GM12878 (cell line): ENCODE measurements around the gene KIF2A. TPM values are rescaled to one million over a fixed set of nuclear protein-coding genes. Genes with fewer than 3 reads are reported as not detected.

Source experiments
- ATAC-seq: fragments of 200-7000 bp; cut with Tn5 transposase; 3 replicates; pipeline ENCODE4 v1.9.1; 2020; ENCODE audit warnings: mild to moderate bottlenecking, moderate library complexity
- BruUV-seq: library from RNA; stranded (reverse); fragments of 400-500 nt; replicated peaks from 2 replicates; lab custom pipeline; 2021; lab: Mats Ljungman, UMichigan
- CTCF ChIA-PET: fragments of 300-600 bp; sonication (Branson Sonifier 250); formaldehyde crosslinking; extraction: SDS; loops from one replicate; lab custom pipeline; 2021; ENCODE audit warnings: inconsistent platforms; lab: Yijun Ruan, JAX
- POLR2A ChIA-PET: fragments of 350-600 bp; formaldehyde crosslinking; extraction: SDS; loops from one replicate; lab custom pipeline; 2021; ENCODE audit warnings: inconsistent platforms; lab: Charles Lee
- RAD21 ChIA-PET: fragments of 300-600 bp; sonication (Branson Sonifier 250); formaldehyde crosslinking; loops from one replicate; lab custom pipeline; 2023; ENCODE audit warnings: antibody characterized with exemption; ENCODE audit not compliant: unreplicated experiment; lab: Charles Lee
- SMC1A ChIA-PET: fragments of 300-600 bp; sonication (Branson Sonifier 250); formaldehyde crosslinking; loops from one replicate; lab custom pipeline; 2023; ENCODE audit not compliant: unreplicated experiment, uncharacterized antibody; lab: Charles Lee
- DNase-seq: peaks from one replicate; pipeline ENCODE4 v3.0.0-alpha.2; 2011; ENCODE audit warnings: low read depth, low spot score
- FAIRE-seq: peaks from 3 replicates; lab custom pipeline; 2011; peaks lifted over from hg19 to GRCh38; lab: Jason Lieb, UNC
- H2AFZ ChIP-seq: 2 replicates; pipeline ENCODE4 v1.6.0; 2011; ENCODE audit warnings: low read depth, low read length, control low read depth; ENCODE audit not compliant: control insufficient read depth
- H3K27ac ChIP-seq: 2 replicates; pipeline ENCODE4 v1.5.1; 2011; ENCODE audit warnings: control low read depth; ENCODE audit not compliant: control insufficient read depth, insufficient read depth
- H3K27me3 ChIP-seq, 2 experiments: replicated peaks in 1 of 2; 2 replicates each; pipeline versions ENCODE4 v1.6.0 to v1.6.1; 2011; ENCODE audit warnings: low read length in 1 of 2; ENCODE audit not compliant: control insufficient read depth in 2 of 2, insufficient read depth in 2 of 2
- H3K36me3 ChIP-seq, 2 experiments: 2 replicates each; pipeline ENCODE4 v1.5.1; 2011; ENCODE audit warnings: low read length in 1 of 2; ENCODE audit not compliant: control insufficient read depth in 2 of 2, insufficient read depth in 2 of 2
- H3K4me1 ChIP-seq: 2 replicates; pipeline ENCODE4 v1.6.1; 2011; ENCODE audit warnings: mild to moderate bottlenecking, low read length, moderate library complexity, mixed read lengths; ENCODE audit not compliant: control insufficient read depth, insufficient read depth
- H3K4me2 ChIP-seq: 2 replicates; pipeline ENCODE4 v1.6.0; 2011; ENCODE audit warnings: control low read depth; ENCODE audit not compliant: control insufficient read depth, insufficient read depth
- H3K4me3 ChIP-seq: fragments of 200-600 bp; sonication (generic); 2 replicates; pipeline ENCODE4 v1.5.1; 2016
- H3K79me2 ChIP-seq: 2 replicates; pipeline ENCODE4 v1.6.0; 2011; ENCODE audit warnings: low read length; ENCODE audit not compliant: control insufficient read depth, insufficient read depth
- H3K9ac ChIP-seq: 2 replicates; pipeline ENCODE4 v1.8.0; 2011; ENCODE audit warnings: low read length, control low read depth, mixed read lengths; ENCODE audit not compliant: control insufficient read depth, insufficient read depth
- H3K9me3 ChIP-seq: replicated peaks from 3 replicates; pipeline ENCODE4 v1.5.1; 2011; ENCODE audit warnings: mild to moderate bottlenecking, low read length; ENCODE audit not compliant: control insufficient read depth, insufficient read depth
- H4K20me1 ChIP-seq: 2 replicates; pipeline ENCODE4 v1.6.0; 2011; ENCODE audit not compliant: control insufficient read depth, insufficient read depth
- CREM ChIP-seq: IDR thresholded peaks from 2 replicates; pipeline ENCODE4 v1.6.1; 2014; ENCODE audit warnings: antibody characterized with exemption, low read depth
- EGR1 ChIP-seq, 2 experiments: IDR thresholded peaks; 1 replicate in 1 of 2; 2 replicates in 1 of 2; pipeline ENCODE4 v1.6.1; 2011 to 2012; ENCODE audit warnings: low read depth in 2 of 2, low read length in 2 of 2, borderline replicate concordance in 1 of 2, mild to moderate bottlenecking in 1 of 2, moderate library complexity in 1 of 2
- IKZF2 ChIP-seq, 2 experiments: fragments of 450-650 bp; IDR thresholded peaks; 2 replicates each; pipeline ENCODE4 v1.6.1; 2017; ENCODE audit warnings: mild to moderate bottlenecking in 2 of 2, moderate library complexity in 2 of 2
- MEF2B ChIP-seq: fragments of 450-650 bp; IDR thresholded peaks from 2 replicates; pipeline ENCODE4 v1.6.1; 2018; ENCODE audit warnings: mild to moderate bottlenecking, moderate library complexity; ENCODE audit not compliant: partially characterized antibody, poor library complexity, severe bottlenecking
- MXI1 ChIP-seq: fragments of 150-350 bp; IDR thresholded peaks from 2 replicates; pipeline ENCODE4 v1.6.1; 2011; ENCODE audit warnings: low read depth, mild to moderate bottlenecking, inconsistent platforms, low read length, improper control_type of control experiment
- NKRF ChIP-seq: fragments of 450-650 bp; conservative IDR thresholded peaks from 2 replicates; pipeline ENCODE4 v1.6.1; 2017; ENCODE audit warnings: mild to moderate bottlenecking, moderate library complexity
- RELB ChIP-seq: fragments of 450-650 bp; IDR thresholded peaks from 2 replicates; pipeline ENCODE4 v1.6.1; 2017; ENCODE audit warnings: low read depth, mild to moderate bottlenecking, moderate library complexity
- RUNX3 ChIP-seq: IDR thresholded peaks from 2 replicates; pipeline ENCODE4 v1.6.1; 2012; ENCODE audit warnings: low read length, inconsistent platforms
- SIN3A ChIP-seq: IDR thresholded peaks from 2 replicates; pipeline ENCODE4 v1.6.1; 2012; ENCODE audit warnings: low read depth, low read length, improper control_type of control experiment
- SKIL ChIP-seq: fragments of 450-650 bp; IDR thresholded peaks from 2 replicates; pipeline ENCODE4 v1.6.1; 2017; ENCODE audit warnings: mild to moderate bottlenecking, low read depth, inconsistent platforms; ENCODE audit not compliant: poor library complexity, severe bottlenecking
- SUPT20H ChIP-seq: IDR thresholded peaks from 2 replicates; pipeline ENCODE4 v1.6.1; 2011; ENCODE audit warnings: low read depth, mild to moderate bottlenecking, low read length, moderate library complexity, borderline replicate concordance; ENCODE audit not compliant: control insufficient read depth
- TBL1XR1 ChIP-seq: IDR thresholded peaks from 2 replicates; pipeline ENCODE4 v1.6.1; 2012; ENCODE audit warnings: low read depth, low read length, improper control_type of control experiment
- TCF12 ChIP-seq: IDR thresholded peaks from 2 replicates; pipeline ENCODE4 v1.6.1; 2011; ENCODE audit warnings: low read depth, mild to moderate bottlenecking, low read length
- YY1 ChIP-seq: IDR thresholded peaks from 2 replicates; pipeline ENCODE4 v1.6.1; 2011; ENCODE audit warnings: low read depth, mild to moderate bottlenecking, low read length
- ZNF384 ChIP-seq: IDR thresholded peaks from 2 replicates; pipeline ENCODE4 v1.6.1; 2012; ENCODE audit warnings: low read depth, mild to moderate bottlenecking, low read length, improper control_type of control experiment, borderline replicate concordance
- WGBS: methylation state at CpG from one replicate; pipeline ENCODE4 v1.1.6; 2016; ENCODE audit warnings: low lambda C conversion rate; ENCODE audit not compliant: insufficient replicate concordance, insufficient coverage; ENCODE audit errors: missing lambda C conversion rate; 5-methylcytosine and 5-hydroxymethylcytosine counted together
- in situ Hi-C: fragments of 300-500 bp; cut with MboI; formaldehyde crosslinking; loops from 9 replicates; pipeline ENCODE4 v1.14.3; 2018; ENCODE audit warnings: mixed read lengths
- intact Hi-C: fragments of 100-400 bp; cut with micrococcal nuclease; formaldehyde crosslinking; loops from one replicate; pipeline ENCODE4 v1.14.2; 2022; ENCODE audit not compliant: unreplicated experiment
- polyA plus RNA-seq, 11 experiments: library from polyadenylated mRNA; depleted of rRNA in 4 of 11; unstranded in 6 of 11; stranded (reverse) in 5 of 11; fragments of >200 nt; fragmentation: Nextera tagmentation in 4 of 11; fragmentation: Illumina TruSeq in 1 of 11; extraction: Ambion mirVana in 4 of 11; extraction: Trizol in 1 of 11; gene quantifications; 1 replicate in 1 of 11; 2 replicates in 10 of 11; pipeline versions ENCODE4 v1.2.1 to v1.2.3, GENCODE V29; 2011 to 2016; ENCODE audit warnings: inconsistent platforms in 2 of 11, missing spikeins in 2 of 11, low read depth in 1 of 11
- total RNA-seq, 4 experiments: library from RNA; depleted of rRNA in 3 of 4; stranded (reverse); fragments of >200 nt in 3 of 4; fragmentation: Illumina TruSeq in 1 of 4; extraction: Trizol in 1 of 4; gene quantifications; 2 replicates each; pipeline versions ENCODE4 v1.2.1 to v1.2.3, GENCODE V29; 2013 to 2021

KIF2A gene
- total and polyA plus RNA-seq, 10 of the 15 experiments (the other 5 are each of a cell fraction or from before 2014, with no cell fraction given): 35.9 to 124 (median 80.1) TPM

GRCh38 chr5:62306896-62307689 lies 1.1 kb downstream of the KIF2A start:
- Histone ChIP-seq H3K9ac (peak overlapping the region; percentile 66), H3K27me3 (no peaks in the 10 kb centered on the region), H3K4me3 (peak overlapping the region; percentile 93), H3K9me3 (no peaks in the 10 kb centered on the region), H3K36me3 (peaks cover 0 to 4% of the 10 kb centered on the region in 2 experiments; a peak in 1 of 4 replicates), H3K79me2 (peaks cover 60% of the 10 kb centered on the region), H3K27ac (peak overlapping the region; percentile 67), H3K4me1 (peaks cover 9% of the 10 kb centered on the region), H2AFZ (peak overlapping the region; percentile 37), H3K4me2 (peak overlapping the region; percentile 73), H4K20me1 (no peaks in the 10 kb centered on the region; the same call in 1 of the 2 replicates)
- SMC1A ChIA-PET: interaction anchor here (0.6 to 4.1 kb wide), 10 partner anchors 11 to 96 kb away, joined by 3 to 30 read pairs (median 9); partner anchors contain the start of gene DIMT1
- ATAC-seq (peak; percentile 35), FAIRE-seq (no peak), DNase-seq (no peak)
- intact Hi-C loops: loop anchor here (2.0 to 5.0 kb wide), 4 partner anchors 40 to 95 kb away; partner anchors contain the start of gene DIMT1
- POLR2A ChIA-PET: interaction anchor here (0.6 to 3.2 kb wide), 9 partner anchors 9 to 99 kb away, joined by 3 to 17 read pairs (median 4); no protein-coding TSS in a partner anchor
- BruUV-seq: TSS peak; percentile 55
- in situ Hi-C loops: no loop called here
- under 1% methylated on average over 28 of the region's 33 CpGs for WGBS
- CTCF ChIA-PET: interaction anchor here (1.1 to 1.8 kb wide), 6 partner anchors 22 to 82 kb away, joined by 3 to 16 read pairs (median 6); no protein-coding TSS in a partner anchor
- RAD21 ChIA-PET: interaction anchor here (0.7 to 4.6 kb wide), 8 partner anchors 9 to 97 kb away, joined by 3 to 17 read pairs (median 4); partner anchors contain the start of gene DIMT1
- TF ChIP-seq TCF12: 0 out of 2 replicates have a peak, but pooled peaks have one; percentile 17
- TF ChIP-seq IKZF2 (IDR thresholded peaks at IDR 0.05): peak; percentile 63 to 68; a peak in 3 of 4 replicates
- peak; percentile 64; the same call in 1 of the 2 replicates for TF ChIP-seq CREM
- peak; percentile 42 for TF ChIP-seq SIN3A
- peak; percentile 22 for TF ChIP-seq MEF2B
- peak; percentile 56; the same call in 1 of the 2 replicates for TF ChIP-seq YY1
- no peak for TF ChIP-seq SUPT20H
- peak; percentile 77 for TF ChIP-seq ZNF384
- TF ChIP-seq MXI1: peak; percentile 91; the same call in 1 of the 2 replicates
- TF ChIP-seq EGR1 (IDR thresholded peaks at IDR 0.05; ENCODE audit: borderline replicate concordance in 1 of 2, low read depth in 2 of 2, low read length in 2 of 2): 0 out of 3 replicates have a peak, but pooled peaks of 1 of the 2 experiments have one; percentile 19
- peak; percentile 5; the same call in 1 of the 2 replicates for TF ChIP-seq RUNX3
- 0 out of 2 replicates have a peak, but pooled peaks have one; percentile 10 for TF ChIP-seq TBL1XR1
- TF ChIP-seq NKRF: peak; percentile 58
- TF ChIP-seq SKIL: peak; percentile 31
- TF ChIP-seq RELB: peak; percentile 59; the same call in 1 of the 2 replicates
